G401 (cell line): Measurements from ENCODE around the gene OSBPL1A. TPM values are rescaled to one million over a fixed set of nuclear protein-coding genes. Genes with fewer than 3 reads are reported as not detected.
A peak's percentile ranks its signal among the peaks of the same experiment; 100 is the strongest.

ENCODE experiments used
- DNase-seq: peaks from one replicate; pipeline ENCODE4 v3.0.0-alpha.2; 2015; ENCODE audit warnings: low spot score
- in situ Hi-C: cut with HindIII; loops from 2 replicates; pipeline ENCODE4 v1.10.0; 2016; ENCODE audit warnings: low sequenced_read_pairs, mixed read lengths
- total RNA-seq: library from RNA; depleted of rRNA; stranded (reverse); fragments of >200 nt; shearing (Covaris generic); gene quantifications from 2 replicates; pipeline ENCODE4 v1.2.3, GENCODE V29; 2014; rRNA removed

OSBPL1A gene
- 75.8 and 78.6 TPM in 2 replicates for total RNA-seq

- in situ Hi-C loops = no loop called here
- peak; percentile 72 for DNase-seq
Measured at GRCh38 chr18:24397694-24398368, at the start of gene OSBPL1A. OSBPL1A (minus strand) TSS chr18:24397824; CDS start chr18:24377533, 20,291 bp downstream.

- DNase-seq = peak; percentile 16
- in situ Hi-C loops = no loop called here
Measured at GRCh38 chr18:24446953-24447538, 49.4 kb upstream of the OSBPL1A start.

GRCh38 chr18:24446453-24446852, 48.8 kb upstream of the OSBPL1A start:
- in situ Hi-C loops = no loop called here
- no peak for DNase-seq

GRCh38 chr18:24443870-24444269, 46.2 kb upstream of the OSBPL1A start:
- in situ Hi-C loops = no loop called here
- no peak for DNase-seq

- DNase-seq = no peak
Measured at GRCh38 chr18:24436939-24437338, 39.3 kb upstream of the OSBPL1A start.

GRCh38 chr18:24432618-24433017, 35.0 kb upstream of the OSBPL1A start:
- in situ Hi-C loops = no loop called here
- no peak for DNase-seq

More at GRCh38 chr18:24436939-24437338, 39.3 kb upstream of the OSBPL1A start:
- in situ Hi-C loops = no loop called here

GRCh38 chr18:24429188-24429587, 31.6 kb upstream of the OSBPL1A start:
- no peak for DNase-seq
- in situ Hi-C loops = no loop called here

- DNase-seq = no peak
- in situ Hi-C loops = no loop called here
Measured at GRCh38 chr18:24428709-24429108, 31.1 kb upstream of the OSBPL1A start.

GRCh38 chr18:24427484-24427883, 29.9 kb upstream of the OSBPL1A start:
- DNase-seq = peak; percentile 7
- in situ Hi-C loops = no loop called here

GRCh38 chr18:24426398-24427294, 29.0 kb upstream of the OSBPL1A start, which contains the start of gene IMPACT:
IMPACT (plus strand) TSS chr18:24426670; CDS start chr18:24426757, 87 bp downstream.
- in situ Hi-C loops = no loop called here
- DNase-seq = peak; percentile 72

GRCh38 chr18:24426073-24426397, 28.4 kb upstream of the OSBPL1A start:
- in situ Hi-C loops = no loop called here
- no peak for DNase-seq

- in situ Hi-C loops = no loop called here
Measured at GRCh38 chr18:24421831-24422230, 24.2 kb upstream of the OSBPL1A start.

GRCh38 chr18:24420551-24420950, 22.9 kb upstream of the OSBPL1A start:
- DNase-seq = no peak
- in situ Hi-C loops = no loop called here

More at GRCh38 chr18:24421831-24422230, 24.2 kb upstream of the OSBPL1A start:
- DNase-seq = no peak

GRCh38 chr18:24417480-24417879, 19.9 kb upstream of the OSBPL1A start:
- in situ Hi-C loops = no loop called here
- DNase-seq = no peak

GRCh38 chr18:24414349-24415003, 16.9 kb upstream of the OSBPL1A start:
- in situ Hi-C loops = no loop called here
- DNase-seq = no peak

GRCh38 chr18:24413148-24413547, 15.5 kb upstream of the OSBPL1A start:
- DNase-seq = no peak
- in situ Hi-C loops = no loop called here

GRCh38 chr18:24408496-24408895, 10.9 kb upstream of the OSBPL1A start:
- DNase-seq = no peak
- in situ Hi-C loops = no loop called here

- in situ Hi-C loops = no loop called here
- DNase-seq = no peak
Measured at GRCh38 chr18:24404591-24404990, 7.0 kb upstream of the OSBPL1A start.

GRCh38 chr18:24403076-24403475, 5.5 kb upstream of the OSBPL1A start:
- DNase-seq = no peak
- in situ Hi-C loops = no loop called here
